ENCODE data around the gene ZNF536. TPM values are rescaled to one million over a fixed set of nuclear protein-coding genes. Genes with fewer than 3 reads are reported as not detected.

ZNF536 gene
- total RNA-seq, 4 donors from 2014 or later = 1.3 to 12.4 (median 1.8) TPM

GRCh38 chr19:30369833-30370232 lies 2.4 kb upstream of the ZNF536 start:
- H3K27ac ChIP-seq = no peak overlapping the region
- no peaks in the 10 kb centered on the region for H3K9me3 ChIP-seq
- no peak for DNase-seq
- no peaks in the 10 kb centered on the region for H3K4me1 ChIP-seq
- no peak overlapping the region for H3K4me3 ChIP-seq
- H3K27me3 ChIP-seq = no peaks in the 10 kb centered on the region
- TF ChIP-seq POLR2A (IDR thresholded peaks at IDR 0.05) (no peak), CTCF (IDR thresholded peaks at IDR 0.05) (no peak)
- no peaks in the 10 kb centered on the region for H3K36me3 ChIP-seq

GRCh38 chr19:30371161-30371836 lies 885 bp upstream of the ZNF536 start:
- no peak for TF ChIP-seq POLR2A (IDR thresholded peaks at IDR 0.05)
- no peak for TF ChIP-seq CTCF (IDR thresholded peaks at IDR 0.05)

GRCh38 chr19:30373593-30373992 lies 1.4 kb downstream of the ZNF536 start:
- Histone ChIP-seq H3K4me3 (no peak overlapping the region), H3K27ac (no peak overlapping the region), H3K4me1 (no peaks in the 10 kb centered on the region), H3K36me3 (no peaks in the 10 kb centered on the region), H3K9me3 (no peaks in the 10 kb centered on the region), H3K27me3 (no peaks in the 10 kb centered on the region)
- DNase-seq = no peak
- TF ChIP-seq CTCF (IDR thresholded peaks at IDR 0.05) = no peak
- no peak for TF ChIP-seq POLR2A (IDR thresholded peaks at IDR 0.05)

More at GRCh38 chr19:30371161-30371836, 885 bp upstream of the ZNF536 start:
- H3K36me3 ChIP-seq = no peaks in the 10 kb centered on the region
- H3K4me3 ChIP-seq = no peak overlapping the region
- H3K4me1 ChIP-seq = no peaks in the 10 kb centered on the region
- no peaks in the 10 kb centered on the region for H3K27me3 ChIP-seq
- H3K27ac ChIP-seq = no peak overlapping the region
- no peaks in the 10 kb centered on the region for H3K9me3 ChIP-seq
- DNase-seq = no peak

- peak overlapping the region in 3 of 4 donors; percentile 18 to 29 (median 21) for H3K4me3 ChIP-seq
- H3K9me3 ChIP-seq = no peaks in the 10 kb centered on the region
- no peak for DNase-seq
- no peak for TF ChIP-seq CTCF (IDR thresholded peaks at IDR 0.05)
- no peak for TF ChIP-seq POLR2A (IDR thresholded peaks at IDR 0.05)
- H3K36me3 ChIP-seq = no peaks in the 10 kb centered on the region
- no peaks in the 10 kb centered on the region for H3K4me1 ChIP-seq
- H3K27ac ChIP-seq = no peak overlapping the region
- no peaks in the 10 kb centered on the region for H3K27me3 ChIP-seq
Observed at GRCh38 chr19:30374539-30374864, 2.3 kb downstream of the ZNF536 start.

GRCh38 chr19:30374865-30375552 lies 2.8 kb downstream of the ZNF536 start:
- H3K4me1 ChIP-seq = no peaks in the 10 kb centered on the region
- TF ChIP-seq CTCF (IDR thresholded peaks at IDR 0.05) = no peak
- no peak for TF ChIP-seq POLR2A (IDR thresholded peaks at IDR 0.05)
- H3K9me3 ChIP-seq = no peaks in the 10 kb centered on the region
- H3K27me3 ChIP-seq = no peaks in the 10 kb centered on the region
- H3K27ac ChIP-seq = no peak overlapping the region
- H3K36me3 ChIP-seq = no peaks in the 10 kb centered on the region
- H3K4me3 ChIP-seq = peak overlapping the region in 3 of 4 donors; percentile 18 to 29 (median 21)
- no peak for DNase-seq

All from Peyer's patch (tissue), 4 donors.